GM19468 (cell line): ENCODE measurements around the gene POGK.
A peak's percentile ranks its signal among the peaks of the same experiment; 100 is the strongest.
"Not testable (repeated sequence)": the region's sequence is repeated elsewhere in the genome, so short reads cannot be mapped to it uniquely, and the experiment has no call there.

Source experiments
- ATAC-seq: cut with Tn5 transposase; IDR thresholded peaks from one replicate; pipeline ENCODE4 v1.9.1; 2021; ENCODE audit warnings: mild to moderate bottlenecking, moderate library complexity, moderate number of reproducible peaks; ENCODE audit not compliant: unreplicated experiment; ENCODE audit errors: extremely low read depth

Gene POGK

GRCh38 chr1:166849135-166849534 lies 9.9 kb downstream of the POGK start:
- no peak for ATAC-seq

GRCh38 chr1:166852918-166853317 lies 13.6 kb downstream of the POGK start:
- ATAC-seq, result no peak

- no peak for ATAC-seq
Measured at GRCh38 chr1:166855558-166855957, 16.3 kb downstream of the POGK start.

GRCh38 chr1:166857995-166858394 lies 18.7 kb downstream of the POGK start:
- no peak for ATAC-seq

- ATAC-seq, result no peak
Measured at GRCh38 chr1:166858726-166859419, 19.6 kb downstream of the POGK start.

- ATAC-seq, result no peak
Measured at GRCh38 chr1:166859597-166859996, 20.3 kb downstream of the POGK start.

- ATAC-seq, result no peak
Measured at GRCh38 chr1:166865926-166866325, 26.7 kb downstream of the POGK start.

- ATAC-seq, result no peak
Measured at GRCh38 chr1:166868639-166869038, 29.4 kb downstream of the POGK start.

- ATAC-seq, result no peak
Measured at GRCh38 chr1:166869318-166870099, 30.2 kb downstream of the POGK start.

- ATAC-seq, result no peak
Measured at GRCh38 chr1:166870584-166870983, 31.3 kb downstream of the POGK start.

- ATAC-seq, result no peak
Measured at GRCh38 chr1:166874464-166874863, 35.2 kb downstream of the POGK start.

GRCh38 chr1:166875302-166875733 lies 36.0 kb downstream of the POGK start:
- ATAC-seq, result no peak

- peak; percentile 80 for ATAC-seq
Measured at GRCh38 chr1:166875734-166876539, 36.7 kb downstream of the POGK start, which contains the start of gene TADA1. Gene TADA1 (minus strand): TSS chr1:166876264. CDS start chr1:166876233, 31 bp downstream.

- no peak for ATAC-seq
Measured at GRCh38 chr1:166876540-166876838, 37.2 kb downstream of the POGK start.

GRCh38 chr1:166878173-166878917 lies 39.1 kb downstream of the POGK start:
- ATAC-seq, result not testable (repeated sequence)

- ATAC-seq, result no peak
Measured at GRCh38 chr1:166882893-166883292, 43.6 kb downstream of the POGK start.

GRCh38 chr1:166884040-166884642 lies 44.9 kb downstream of the POGK start:
- ATAC-seq, result no peak

GRCh38 chr1:166884971-166885370 lies 45.7 kb downstream of the POGK start:
- peak; percentile 32 for ATAC-seq

- ATAC-seq, result no peak
Measured at GRCh38 chr1:166888373-166889111, 49.3 kb downstream of the POGK start.
